Measurements from ENCODE around the gene ZNF581.
A peak's percentile ranks its signal among the peaks of the same experiment; 100 is the strongest.

ZNF581 gene

DNA sequence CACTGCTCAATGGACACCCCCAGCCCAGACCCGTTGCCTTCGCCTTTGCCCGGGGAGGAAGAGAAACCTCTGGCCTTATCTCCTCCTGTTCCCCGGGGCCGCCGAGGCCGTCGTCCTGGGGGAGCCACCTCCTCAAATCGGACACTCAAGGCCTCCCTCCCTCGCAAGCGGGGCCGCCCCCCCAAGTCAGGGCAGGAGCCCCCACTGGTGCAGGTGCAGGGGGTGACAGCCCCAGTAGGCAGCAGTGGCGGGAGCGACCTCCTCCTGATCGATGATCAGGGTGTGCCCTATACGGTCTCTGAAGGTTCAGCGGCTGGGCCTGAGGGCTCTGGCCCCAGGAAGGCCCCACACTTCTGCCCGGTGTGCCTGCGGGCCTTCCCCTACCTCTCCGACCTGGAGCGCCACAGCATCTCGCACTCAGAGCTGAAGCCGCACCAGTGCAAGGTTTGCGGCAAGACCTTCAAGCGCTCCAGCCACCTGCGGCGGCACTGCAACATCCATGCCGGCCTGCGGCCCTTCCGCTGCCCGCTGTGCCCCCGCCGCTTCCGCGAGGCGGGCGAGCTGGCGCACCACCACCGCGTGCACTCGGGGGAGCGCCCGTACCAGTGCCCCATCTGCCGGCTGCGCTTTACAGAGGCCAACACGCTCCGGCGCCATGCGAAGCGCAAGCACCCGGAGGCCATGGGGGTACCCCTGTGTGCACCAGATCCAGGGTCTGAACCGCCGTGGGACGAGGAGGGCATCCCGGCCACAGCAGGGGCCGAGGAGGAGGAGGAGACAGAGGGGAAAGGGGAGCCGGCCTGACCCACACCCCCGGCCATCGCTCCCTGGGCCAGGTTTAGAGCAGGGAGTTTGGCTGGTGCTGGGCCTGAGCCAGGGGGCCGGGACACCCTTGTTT lies 41.1 kb upstream of the ZNF581 start:
- no peaks in the 10 kb centered on the region for H3K9me3 ChIP-seq (ENCODE audit: control insufficient read depth, insufficient read depth, low read length)
- H3K4me1 ChIP-seq (ENCODE audit: control insufficient read depth, insufficient read depth, low read length) = peaks cover 21% of the 10 kb centered on the region
- H3K27ac ChIP-seq (ENCODE audit: low read depth, low read length) = no peak overlapping the region
- H3K9ac ChIP-seq (ENCODE audit: low read depth, low read length) = no peak overlapping the region
- H3K27me3 ChIP-seq (ENCODE audit: control insufficient read depth, insufficient read depth, low read length) = no peaks in the 10 kb centered on the region
- H3K36me3 ChIP-seq (ENCODE audit: control insufficient read depth, insufficient read depth, low read length) = peaks cover 7% of the 10 kb centered on the region
- no peak overlapping the region for H3K4me3 ChIP-seq (ENCODE audit: low read depth, low read length)

DNA sequence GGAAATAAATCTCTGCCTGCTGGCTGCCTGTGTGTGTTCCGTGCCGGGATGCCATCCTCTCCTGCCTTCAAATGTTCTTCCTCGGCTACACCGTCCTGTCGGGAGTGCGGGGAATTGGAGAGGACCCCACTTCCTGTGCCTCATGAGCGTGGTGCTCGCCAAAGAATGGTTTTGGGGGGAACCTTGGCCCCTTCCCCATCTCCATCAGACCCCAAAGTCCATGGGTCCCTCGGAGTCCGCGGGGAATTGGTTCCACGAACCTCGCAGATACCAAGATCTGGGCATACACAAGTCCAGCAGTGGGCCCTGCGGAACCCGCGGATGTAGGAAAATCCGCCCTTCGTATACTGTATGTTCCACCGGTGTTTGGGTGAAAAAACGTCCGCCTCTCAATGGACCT lies 40.3 kb upstream of the ZNF581 start:
- no peak overlapping the region for H3K4me3 ChIP-seq (ENCODE audit: low read depth, low read length)
- no peak overlapping the region for H3K9ac ChIP-seq (ENCODE audit: low read depth, low read length)
- H3K27ac ChIP-seq (ENCODE audit: low read depth, low read length) = no peak overlapping the region
- H3K27me3 ChIP-seq (ENCODE audit: control insufficient read depth, insufficient read depth, low read length) = no peaks in the 10 kb centered on the region
- no peaks in the 10 kb centered on the region for H3K9me3 ChIP-seq (ENCODE audit: control insufficient read depth, insufficient read depth, low read length)
- peaks cover 19% of the 10 kb centered on the region for H3K4me1 ChIP-seq (ENCODE audit: control insufficient read depth, insufficient read depth, low read length)
- H3K36me3 ChIP-seq (ENCODE audit: control insufficient read depth, insufficient read depth, low read length) = peaks cover 7% of the 10 kb centered on the region

GRCh38 chr19:55603581-55604292 lies 39.7 kb upstream of the ZNF581 start:
- Histone ChIP-seq H3K9me3 (ENCODE audit: control insufficient read depth, insufficient read depth, low read length) (no peaks in the 10 kb centered on the region), H3K4me1 (ENCODE audit: control insufficient read depth, insufficient read depth, low read length) (peaks cover 13% of the 10 kb centered on the region), H3K4me3 (ENCODE audit: low read depth, low read length) (no peak overlapping the region), H3K27me3 (ENCODE audit: control insufficient read depth, insufficient read depth, low read length) (no peaks in the 10 kb centered on the region), H3K27ac (ENCODE audit: low read depth, low read length) (peak overlapping the region; percentile 95), H3K9ac (ENCODE audit: low read depth, low read length) (no peak overlapping the region), H3K36me3 (ENCODE audit: control insufficient read depth, insufficient read depth, low read length) (peaks cover 7% of the 10 kb centered on the region)

DNA sequence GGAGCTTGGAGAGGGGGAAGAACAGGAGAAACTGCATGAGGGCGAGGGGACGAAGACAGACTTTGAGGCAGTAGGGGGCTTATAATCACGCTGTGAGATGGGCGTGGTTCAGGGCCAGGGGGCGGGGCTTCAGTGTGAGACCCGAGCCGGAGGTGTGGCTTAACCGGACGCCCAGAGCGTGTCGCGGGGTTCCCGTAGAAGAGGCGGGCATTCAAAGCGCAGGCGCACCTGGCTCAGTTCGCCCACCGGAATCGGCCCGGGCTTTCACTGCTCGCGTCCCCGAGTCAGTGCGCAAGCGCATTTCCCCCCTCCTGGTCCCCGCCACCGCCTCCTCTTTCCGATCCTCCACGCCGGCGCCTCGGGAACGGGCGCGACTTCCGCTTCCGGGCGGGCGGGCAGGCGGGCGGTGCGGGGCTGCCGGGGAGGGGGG lies 38.2 kb upstream of the ZNF581 start:
- Histone ChIP-seq H3K4me3 (ENCODE audit: low read depth, low read length) (peak overlapping the region; percentile 65), H3K27me3 (ENCODE audit: control insufficient read depth, insufficient read depth, low read length) (no peaks in the 10 kb centered on the region), H3K9ac (ENCODE audit: low read depth, low read length) (peak overlapping the region; percentile 43; the same call in 1 of the 2 replicates), H3K9me3 (ENCODE audit: control insufficient read depth, insufficient read depth, low read length) (no peaks in the 10 kb centered on the region), H3K4me1 (ENCODE audit: control insufficient read depth, insufficient read depth, low read length) (peaks cover 13% of the 10 kb centered on the region), H3K27ac (ENCODE audit: low read depth, low read length) (peak overlapping the region; percentile 95), H3K36me3 (ENCODE audit: control insufficient read depth, insufficient read depth, low read length) (peaks cover 11% of the 10 kb centered on the region)

- H3K27ac ChIP-seq (ENCODE audit: low read depth, low read length) = peak within 1 kb of the TSS; percentile 95
- peaks cover 11% of the 10 kb centered on the region for H3K4me1 ChIP-seq (ENCODE audit: control insufficient read depth, insufficient read depth, low read length)
- no peaks in the 10 kb centered on the region for H3K9me3 ChIP-seq (ENCODE audit: control insufficient read depth, insufficient read depth, low read length)
- H3K4me3 ChIP-seq (ENCODE audit: low read depth, low read length) = peak within 1 kb of the TSS; percentile 82
- H3K36me3 ChIP-seq (ENCODE audit: control insufficient read depth, insufficient read depth, low read length) = peaks cover 11% of the 10 kb centered on the region
- no peaks in the 10 kb centered on the region for H3K27me3 ChIP-seq (ENCODE audit: control insufficient read depth, insufficient read depth, low read length)
- H3K9ac ChIP-seq (ENCODE audit: low read depth, low read length) = peak within 1 kb of the TSS; percentile 60
Observed at GRCh38 chr19:55605637-55606470, 37.6 kb upstream of the ZNF581 start, which contains the start of gene ZNF865. Gene ZNF865, plus strand, starts transcription at chr19:55605647. Its CDS starts 7,972 bp downstream, at chr19:55613619.

DNA sequence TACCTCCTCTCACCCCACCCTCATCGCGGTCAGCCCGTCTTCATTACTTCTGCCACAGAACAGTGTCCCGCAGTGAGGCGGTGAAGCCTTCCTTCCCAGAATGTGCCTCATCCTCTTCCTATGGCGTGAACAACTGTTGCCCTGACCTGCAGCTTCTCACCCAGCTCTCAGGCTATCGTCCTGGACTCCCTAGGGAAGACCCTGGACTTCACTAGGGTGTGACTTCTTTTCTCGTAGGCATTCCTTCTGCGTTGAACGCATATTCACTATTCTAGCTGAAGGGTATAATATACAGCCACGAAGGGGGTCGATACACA lies 37.0 kb upstream of the ZNF581 start:
- peak overlapping the region; percentile 95 for H3K27ac ChIP-seq (ENCODE audit: low read depth, low read length)
- no peak overlapping the region for H3K9ac ChIP-seq (ENCODE audit: low read depth, low read length)
- H3K9me3 ChIP-seq (ENCODE audit: control insufficient read depth, insufficient read depth, low read length) = no peaks in the 10 kb centered on the region
- H3K27me3 ChIP-seq (ENCODE audit: control insufficient read depth, insufficient read depth, low read length) = no peaks in the 10 kb centered on the region
- peak overlapping the region; percentile 82 for H3K4me3 ChIP-seq (ENCODE audit: low read depth, low read length)
- peaks cover 11% of the 10 kb centered on the region for H3K36me3 ChIP-seq (ENCODE audit: control insufficient read depth, insufficient read depth, low read length)
- peaks cover 7% of the 10 kb centered on the region for H3K4me1 ChIP-seq (ENCODE audit: control insufficient read depth, insufficient read depth, low read length)

- Histone ChIP-seq H3K27ac (ENCODE audit: low read depth, low read length) (peak overlapping the region; percentile 95), H3K9me3 (ENCODE audit: control insufficient read depth, insufficient read depth, low read length) (no peaks in the 10 kb centered on the region), H3K9ac (ENCODE audit: low read depth, low read length) (no peak overlapping the region), H3K4me3 (ENCODE audit: low read depth, low read length) (peak overlapping the region; percentile 82), H3K27me3 (ENCODE audit: control insufficient read depth, insufficient read depth, low read length) (no peaks in the 10 kb centered on the region), H3K36me3 (ENCODE audit: control insufficient read depth, insufficient read depth, low read length) (peaks cover 11% of the 10 kb centered on the region), H3K4me1 (ENCODE audit: control insufficient read depth, insufficient read depth, low read length) (peaks cover 7% of the 10 kb centered on the region)
Observed at GRCh38 chr19:55606817-55607216, 36.6 kb upstream of the ZNF581 start.

DNA sequence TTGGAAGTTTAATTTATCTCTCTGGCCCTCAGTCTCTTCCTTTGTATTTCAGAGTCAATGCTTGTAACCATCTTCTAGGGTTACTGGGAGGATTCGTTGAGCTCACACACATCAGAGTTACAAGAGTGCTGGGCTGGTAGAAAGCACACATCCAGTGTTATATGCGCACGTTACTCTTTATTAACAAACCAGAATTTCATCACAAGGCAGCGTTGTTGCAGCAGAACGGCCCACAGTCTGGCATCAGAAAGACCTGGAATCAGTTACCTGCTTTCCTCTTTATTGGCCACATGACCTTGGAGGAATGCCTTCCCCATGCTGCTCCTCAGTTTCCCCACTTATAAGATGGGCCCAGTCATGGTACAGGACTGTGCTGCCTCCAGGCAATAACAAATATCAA lies 34.1 kb upstream of the ZNF581 start:
- no peaks in the 10 kb centered on the region for H3K27me3 ChIP-seq (ENCODE audit: control insufficient read depth, insufficient read depth, low read length)
- peaks cover 7% of the 10 kb centered on the region for H3K4me1 ChIP-seq (ENCODE audit: control insufficient read depth, insufficient read depth, low read length)
- H3K9ac ChIP-seq (ENCODE audit: low read depth, low read length) = no peak overlapping the region
- peaks cover 11% of the 10 kb centered on the region for H3K36me3 ChIP-seq (ENCODE audit: control insufficient read depth, insufficient read depth, low read length)
- no peak overlapping the region for H3K4me3 ChIP-seq (ENCODE audit: low read depth, low read length)
- no peak overlapping the region for H3K27ac ChIP-seq (ENCODE audit: low read depth, low read length)
- H3K9me3 ChIP-seq (ENCODE audit: control insufficient read depth, insufficient read depth, low read length) = no peaks in the 10 kb centered on the region

- Histone ChIP-seq H3K4me1 (ENCODE audit: control insufficient read depth, insufficient read depth, low read length) (peaks cover 6% of the 10 kb centered on the region), H3K4me3 (ENCODE audit: low read depth, low read length) (no peak overlapping the region), H3K9ac (ENCODE audit: low read depth, low read length) (no peak overlapping the region), H3K36me3 (ENCODE audit: control insufficient read depth, insufficient read depth, low read length) (peaks cover 26% of the 10 kb centered on the region), H3K27ac (ENCODE audit: low read depth, low read length) (no peak overlapping the region), H3K27me3 (ENCODE audit: control insufficient read depth, insufficient read depth, low read length) (no peaks in the 10 kb centered on the region), H3K9me3 (ENCODE audit: control insufficient read depth, insufficient read depth, low read length) (no peaks in the 10 kb centered on the region)
Observed at GRCh38 chr19:55611300-55611982, 32.0 kb upstream of the ZNF581 start.

- Histone ChIP-seq H3K36me3 (ENCODE audit: control insufficient read depth, insufficient read depth, low read length) (peaks cover 25% of the 10 kb centered on the region), H3K4me3 (ENCODE audit: low read depth, low read length) (no peak overlapping the region), H3K27ac (ENCODE audit: low read depth, low read length) (no peak overlapping the region), H3K27me3 (ENCODE audit: control insufficient read depth, insufficient read depth, low read length) (no peaks in the 10 kb centered on the region), H3K9ac (ENCODE audit: low read depth, low read length) (no peak overlapping the region), H3K4me1 (ENCODE audit: control insufficient read depth, insufficient read depth, low read length) (no peaks in the 10 kb centered on the region), H3K9me3 (ENCODE audit: control insufficient read depth, insufficient read depth, low read length) (no peaks in the 10 kb centered on the region)
Observed at GRCh38 chr19:55611983-55612645, 31.3 kb upstream of the ZNF581 start.

Measured in HUES48 (cell line).